Measurements from ENCODE around the gene CSMD2.

Gene CSMD2

DNA sequence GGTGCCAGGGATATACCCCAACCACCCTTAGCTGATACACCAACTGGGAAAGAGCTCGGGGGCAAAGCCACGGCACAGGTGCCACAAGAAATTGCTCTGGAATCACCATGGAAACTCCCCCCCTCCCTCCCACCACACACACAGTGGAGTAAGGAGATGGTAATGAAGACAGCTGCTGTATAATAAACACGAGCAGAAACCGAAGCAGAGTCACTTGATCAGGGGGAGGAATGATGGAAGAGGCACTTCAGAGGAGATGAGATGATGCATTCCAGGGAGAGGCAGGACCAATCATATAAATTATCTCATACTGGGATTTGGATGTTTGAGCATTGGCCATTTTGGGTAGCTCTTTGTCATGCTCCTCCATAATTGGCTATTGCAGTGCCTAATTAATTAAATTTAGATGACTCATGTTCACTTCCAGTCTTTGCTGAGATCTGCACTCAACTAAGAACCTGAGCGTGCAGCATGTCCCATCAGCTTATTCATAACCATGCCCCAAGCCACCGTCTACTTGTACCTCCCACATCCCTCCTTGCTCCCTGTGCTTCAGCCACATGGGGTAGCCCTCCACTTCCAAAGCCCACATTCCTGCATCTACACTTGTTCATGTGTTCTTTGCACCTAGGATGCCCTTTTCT is 503.1 kb downstream of the CSMD2 start:
- TF ChIP-seq YY1 (IDR thresholded peaks at IDR 0.05; ENCODE audit: low read depth) (no peak), FOXM1 (IDR thresholded peaks at IDR 0.05; ENCODE audit: borderline replicate concordance, low read depth) (no peak), ZBTB7A (IDR thresholded peaks at IDR 0.05; ENCODE audit: low read depth) (no peak), USF1 (IDR thresholded peaks at IDR 0.05) (no peak), EGR1 (IDR thresholded peaks at IDR 0.05) (no peak), NFIC (IDR thresholded peaks at IDR 0.05) (no peak)
- TF ChIP-seq, protein P1, sequence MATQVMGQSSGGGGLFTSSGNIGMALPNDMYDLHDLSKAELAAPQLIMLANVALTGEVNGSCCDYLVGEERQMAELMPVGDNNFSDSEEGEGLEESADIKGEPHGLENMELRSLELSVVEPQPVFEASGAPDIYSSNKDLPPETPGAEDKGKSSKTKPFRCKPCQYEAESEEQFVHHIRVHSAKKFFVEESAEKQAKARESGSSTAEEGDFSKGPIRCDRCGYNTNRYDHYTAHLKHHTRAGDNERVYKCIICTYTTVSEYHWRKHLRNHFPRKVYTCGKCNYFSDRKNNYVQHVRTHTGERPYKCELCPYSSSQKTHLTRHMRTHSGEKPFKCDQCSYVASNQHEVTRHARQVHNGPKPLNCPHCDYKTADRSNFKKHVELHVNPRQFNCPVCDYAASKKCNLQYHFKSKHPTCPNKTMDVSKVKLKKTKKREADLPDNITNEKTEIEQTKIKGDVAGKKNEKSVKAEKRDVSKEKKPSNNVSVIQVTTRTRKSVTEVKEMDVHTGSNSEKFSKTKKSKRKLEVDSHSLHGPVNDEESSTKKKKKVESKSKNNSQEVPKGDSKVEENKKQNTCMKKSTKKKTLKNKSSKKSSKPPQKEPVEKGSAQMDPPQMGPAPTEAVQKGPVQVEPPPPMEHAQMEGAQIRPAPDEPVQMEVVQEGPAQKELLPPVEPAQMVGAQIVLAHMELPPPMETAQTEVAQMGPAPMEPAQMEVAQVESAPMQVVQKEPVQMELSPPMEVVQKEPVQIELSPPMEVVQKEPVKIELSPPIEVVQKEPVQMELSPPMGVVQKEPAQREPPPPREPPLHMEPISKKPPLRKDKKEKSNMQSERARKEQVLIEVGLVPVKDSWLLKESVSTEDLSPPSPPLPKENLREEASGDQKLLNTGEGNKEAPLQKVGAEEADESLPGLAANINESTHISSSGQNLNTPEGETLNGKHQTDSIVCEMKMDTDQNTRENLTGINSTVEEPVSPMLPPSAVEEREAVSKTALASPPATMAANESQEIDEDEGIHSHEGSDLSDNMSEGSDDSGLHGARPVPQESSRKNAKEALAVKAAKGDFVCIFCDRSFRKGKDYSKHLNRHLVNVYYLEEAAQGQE (IDR thresholded peaks at IDR 0.05; ENCODE audit: low read depth) = no peak

GRCh38 chr1:33660956-33661355 is 504.1 kb downstream of the CSMD2 start:
- no peak for TF ChIP-seq TCF12 (IDR thresholded peaks at IDR 0.05; ENCODE audit: low read depth)
- no peak for TF ChIP-seq YY1 (IDR thresholded peaks at IDR 0.05; ENCODE audit: low read depth)
- no peak for TF ChIP-seq EP300 (IDR thresholded peaks at IDR 0.05; ENCODE audit: borderline replicate concordance)
- no peak for TF ChIP-seq TEAD4 (IDR thresholded peaks at IDR 0.05)
- no peak for TF ChIP-seq USF1 (IDR thresholded peaks at IDR 0.05)

GRCh38 chr1:33660244-33660643 is 504.8 kb downstream of the CSMD2 start:
- TF ChIP-seq CEBPB (IDR thresholded peaks at IDR 0.05) (no peak), TCF12 (IDR thresholded peaks at IDR 0.05; ENCODE audit: low read depth) (no peak), MAX (IDR thresholded peaks at IDR 0.05) (no peak), CREB1 (IDR thresholded peaks at IDR 0.05; ENCODE audit: low read depth) (no peak), ZBTB7A (IDR thresholded peaks at IDR 0.05; ENCODE audit: low read depth) (no peak), TEAD4 (IDR thresholded peaks at IDR 0.05) (no peak)

DNA sequence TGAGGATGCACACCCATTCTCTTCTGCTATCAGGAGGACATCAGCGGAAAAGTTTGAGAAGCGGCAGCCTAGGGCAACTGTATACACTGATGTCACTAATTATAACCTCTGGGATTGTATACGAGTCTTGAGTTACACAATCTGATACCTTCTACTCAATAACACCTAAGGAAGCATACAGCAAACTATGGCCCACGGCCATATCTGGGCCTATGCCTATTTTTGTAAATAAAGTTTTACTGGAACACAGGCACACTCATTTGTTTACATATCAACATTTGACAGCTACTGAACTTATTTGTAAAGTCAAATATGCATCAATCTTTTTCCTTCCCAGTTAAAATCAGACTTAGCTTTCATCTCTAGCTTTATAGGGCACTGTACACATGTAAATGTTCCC is 505.4 kb downstream of the CSMD2 start:
- TF ChIP-seq CEBPB (IDR thresholded peaks at IDR 0.05) (no peak), MAX (IDR thresholded peaks at IDR 0.05) (no peak), ZBTB7A (IDR thresholded peaks at IDR 0.05; ENCODE audit: low read depth) (no peak), FOXM1 (IDR thresholded peaks at IDR 0.05; ENCODE audit: borderline replicate concordance, low read depth) (no peak), TCF12 (IDR thresholded peaks at IDR 0.05; ENCODE audit: low read depth) (no peak), YY1 (IDR thresholded peaks at IDR 0.05; ENCODE audit: low read depth) (no peak)

DNA sequence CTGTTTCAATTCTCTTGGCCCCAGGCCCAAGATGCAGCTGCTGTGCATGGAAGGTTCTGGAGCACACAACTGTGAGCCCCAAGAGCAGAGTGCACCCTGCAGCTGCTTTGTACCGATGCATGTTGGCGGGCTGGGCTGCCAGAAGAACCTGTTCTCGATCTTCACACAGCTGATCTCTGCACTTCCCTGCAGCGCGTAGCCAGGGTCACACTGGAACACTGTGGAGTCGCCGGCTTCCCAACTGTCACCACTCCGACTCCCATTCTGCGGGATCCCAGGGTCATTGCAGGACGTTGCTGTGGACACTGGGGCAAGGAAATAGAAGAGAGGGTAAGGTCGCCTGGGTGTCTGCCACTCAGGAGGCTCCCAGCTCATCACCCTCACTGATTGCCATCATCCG is 507.2 kb downstream of the CSMD2 start:
- TF ChIP-seq RAD21 (IDR thresholded peaks at IDR 0.05; ENCODE audit: low read depth) (no peak), FOXM1 (IDR thresholded peaks at IDR 0.05; ENCODE audit: borderline replicate concordance, low read depth) (no peak), TEAD4 (IDR thresholded peaks at IDR 0.05) (no peak), YY1 (IDR thresholded peaks at IDR 0.05; ENCODE audit: low read depth) (no peak), CREB1 (IDR thresholded peaks at IDR 0.05; ENCODE audit: low read depth) (no peak), MAX (IDR thresholded peaks at IDR 0.05) (no peak), TAF1 (IDR thresholded peaks at IDR 0.05; ENCODE audit: low read depth) (no peak), ZBTB7A (IDR thresholded peaks at IDR 0.05; ENCODE audit: low read depth) (no peak)
- TF ChIP-seq, protein P1 (IDR thresholded peaks at IDR 0.05; ENCODE audit: low read depth) = no peak

GRCh38 chr1:33656467-33657005 is 508.5 kb downstream of the CSMD2 start:
- TF ChIP-seq CREB1 (IDR thresholded peaks at IDR 0.05; ENCODE audit: low read depth) (no peak), USF1 (IDR thresholded peaks at IDR 0.05) (no peak), FOXM1 (IDR thresholded peaks at IDR 0.05; ENCODE audit: borderline replicate concordance, low read depth) (no peak)
